Thoracic aorta (tissue), 2 donors: Measurements from ENCODE around the gene BMP8A. TPM values are rescaled to one million over a fixed set of nuclear protein-coding genes. Genes with fewer than 3 reads are reported as not detected.
"Not testable (repeated sequence)": the region's sequence is repeated elsewhere in the genome, so short reads cannot be mapped to it uniquely, and the experiment has no call there.

Source experiments
- ATAC-seq: fragments of 150-250 bp; one replicate; pipeline ENCODE4 v1.8.0; 2017; ENCODE audit warnings: low read depth; ENCODE audit not compliant: insufficient number of reproducible peaks, low FRiP score
- DNase-seq: peaks from one replicate; pipeline ENCODE4 v3.0.0-alpha.2; 2020; ENCODE audit warnings: low spot score
- H3K27ac ChIP-seq, 2 donors: fragments of 200-600 bp; sonication (generic); 1 replicate in 1 of 2; 2 replicates in 1 of 2; pipeline ENCODE4 v1.5.1; 2016; ENCODE audit warnings: mild to moderate bottlenecking in 2 of 2, moderate library complexity in 2 of 2
- H3K27me3 ChIP-seq: fragments of 200-600 bp; sonication (generic); replicated peaks from 2 replicates; pipeline ENCODE4 v1.6.0; 2016; ENCODE audit warnings: mild to moderate bottlenecking; ENCODE audit not compliant: insufficient read depth
- H3K36me3 ChIP-seq: fragments of 200-600 bp; sonication (generic); one replicate; pipeline ENCODE4 v1.5.1; 2016
- H3K4me1 ChIP-seq, 2 donors: fragments of 200-600 bp; sonication (generic); 1 replicate in 1 of 2; 2 replicates in 1 of 2; pipeline versions ENCODE4 v1.5.1 to v1.6.0; 2016; ENCODE audit warnings: low read depth in 2 of 2, mild to moderate bottlenecking in 1 of 2; ENCODE audit not compliant: control insufficient read depth in 1 of 2
- H3K4me3 ChIP-seq: fragments of 200-600 bp; sonication (generic); 2 replicates; pipeline ENCODE4 v1.5.1; 2016; ENCODE audit warnings: mild to moderate bottlenecking
- H3K9me3 ChIP-seq: fragments of 200-600 bp; sonication (generic); 2 replicates; pipeline ENCODE4 v1.5.1; 2016
- total RNA-seq, 2 donors: library from RNA; depleted of rRNA; stranded (reverse); fragments of >200 nt; gene quantifications; one replicate each; pipeline versions ENCODE4 v1.1.0 to v1.2.3, GENCODE V29; 2016
- TF ChIP-seq, protein P1 (sequence below): fragments of 200-600 bp; sonication (generic); IDR thresholded peaks from one replicate; pipeline ENCODE4 v1.5.1; 2019; ENCODE audit warnings: antibody characterized with exemption

The BMP8A gene
- total RNA-seq, 2 donors from 2014 or later, result not detected

DNA sequence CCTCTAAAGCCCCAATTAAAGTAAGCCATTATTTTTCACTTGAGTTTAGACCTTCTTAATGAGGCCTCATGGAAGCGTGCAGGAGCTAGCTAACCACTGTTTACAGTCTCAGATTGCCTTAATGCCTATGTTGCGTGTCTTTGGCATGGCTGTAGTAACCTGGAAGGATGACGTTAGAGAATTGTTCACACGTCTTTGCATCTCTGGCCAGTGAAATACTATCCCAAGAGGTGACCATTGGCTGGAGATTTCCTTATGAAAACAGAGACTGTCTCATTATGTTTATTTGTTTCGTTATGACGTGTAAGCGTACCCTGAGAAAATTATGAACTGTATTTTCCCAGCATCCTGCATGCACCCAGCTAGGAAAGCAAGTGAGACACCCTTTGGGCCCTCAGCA lies 18.6 kb upstream of the BMP8A start:
- Histone ChIP-seq H3K9me3 (no peaks in the 10 kb centered on the region), H3K36me3 (peaks cover 33% of the 10 kb centered on the region), H3K27ac (no peak overlapping the region), H3K27me3 (no peaks in the 10 kb centered on the region), H3K4me3 (no peak overlapping the region), H3K4me1 (no peaks in the 10 kb centered on the region)
- DNase-seq (no peak), ATAC-seq (no peak)
- TF ChIP-seq, protein P1, sequence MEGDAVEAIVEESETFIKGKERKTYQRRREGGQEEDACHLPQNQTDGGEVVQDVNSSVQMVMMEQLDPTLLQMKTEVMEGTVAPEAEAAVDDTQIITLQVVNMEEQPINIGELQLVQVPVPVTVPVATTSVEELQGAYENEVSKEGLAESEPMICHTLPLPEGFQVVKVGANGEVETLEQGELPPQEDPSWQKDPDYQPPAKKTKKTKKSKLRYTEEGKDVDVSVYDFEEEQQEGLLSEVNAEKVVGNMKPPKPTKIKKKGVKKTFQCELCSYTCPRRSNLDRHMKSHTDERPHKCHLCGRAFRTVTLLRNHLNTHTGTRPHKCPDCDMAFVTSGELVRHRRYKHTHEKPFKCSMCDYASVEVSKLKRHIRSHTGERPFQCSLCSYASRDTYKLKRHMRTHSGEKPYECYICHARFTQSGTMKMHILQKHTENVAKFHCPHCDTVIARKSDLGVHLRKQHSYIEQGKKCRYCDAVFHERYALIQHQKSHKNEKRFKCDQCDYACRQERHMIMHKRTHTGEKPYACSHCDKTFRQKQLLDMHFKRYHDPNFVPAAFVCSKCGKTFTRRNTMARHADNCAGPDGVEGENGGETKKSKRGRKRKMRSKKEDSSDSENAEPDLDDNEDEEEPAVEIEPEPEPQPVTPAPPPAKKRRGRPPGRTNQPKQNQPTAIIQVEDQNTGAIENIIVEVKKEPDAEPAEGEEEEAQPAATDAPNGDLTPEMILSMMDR, result no peak

DNA sequence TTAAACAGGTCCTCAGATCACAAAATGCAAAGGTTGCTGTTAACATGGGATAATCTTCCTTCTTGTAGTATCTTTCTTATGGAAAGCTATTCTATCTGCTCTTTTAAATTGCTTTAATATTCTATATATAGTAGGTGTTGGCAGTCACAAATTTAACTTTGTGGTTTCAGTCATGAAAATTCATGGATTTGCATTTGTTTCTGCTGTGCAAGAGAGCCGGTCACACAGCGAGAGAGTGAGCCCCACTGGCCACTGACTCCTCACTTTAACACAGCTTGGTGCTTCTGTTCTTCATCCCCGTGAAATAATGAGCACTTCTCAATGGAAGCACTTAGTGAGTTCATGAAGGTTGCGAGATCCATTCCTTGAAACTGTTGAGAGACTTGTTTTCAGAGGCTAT lies 18.1 kb upstream of the BMP8A start:
- Histone ChIP-seq H3K27me3 (no peaks in the 10 kb centered on the region), H3K4me1 (no peaks in the 10 kb centered on the region), H3K27ac (no peak overlapping the region), H3K4me3 (no peak overlapping the region), H3K36me3 (peaks cover 28% of the 10 kb centered on the region), H3K9me3 (no peaks in the 10 kb centered on the region)
- no peak for DNase-seq
- ATAC-seq, result no peak
- TF ChIP-seq, protein P1, result no peak

DNA sequence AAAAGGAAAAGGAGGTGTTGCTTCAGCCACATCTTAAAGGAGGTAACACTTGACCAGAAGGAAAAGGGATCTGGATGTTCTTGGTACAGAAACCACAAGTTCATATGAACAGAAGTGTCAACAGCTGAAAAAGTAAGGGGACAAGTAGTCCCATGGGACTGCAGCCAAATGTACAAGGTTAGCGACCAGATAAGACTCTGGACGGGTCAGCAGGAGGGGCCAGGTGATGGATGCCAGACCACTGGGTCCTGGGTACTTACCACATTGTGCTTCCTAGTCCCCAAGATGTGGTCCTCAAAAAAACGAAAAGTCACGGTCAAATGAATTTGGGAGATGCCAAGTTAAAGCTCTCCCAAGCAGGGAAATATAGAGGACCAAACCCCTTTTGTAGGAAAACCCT lies 16.6 kb upstream of the BMP8A start:
- no peaks in the 10 kb centered on the region for H3K9me3 ChIP-seq
- peaks cover 19% of the 10 kb centered on the region for H3K36me3 ChIP-seq
- no peak for ATAC-seq
- no peak overlapping the region for H3K27ac ChIP-seq
- H3K27me3 ChIP-seq, result no peaks in the 10 kb centered on the region
- TF ChIP-seq, protein P1, result no peak
- no peak overlapping the region for H3K4me3 ChIP-seq
- no peak for DNase-seq
- H3K4me1 ChIP-seq, result no peaks in the 10 kb centered on the region

DNA sequence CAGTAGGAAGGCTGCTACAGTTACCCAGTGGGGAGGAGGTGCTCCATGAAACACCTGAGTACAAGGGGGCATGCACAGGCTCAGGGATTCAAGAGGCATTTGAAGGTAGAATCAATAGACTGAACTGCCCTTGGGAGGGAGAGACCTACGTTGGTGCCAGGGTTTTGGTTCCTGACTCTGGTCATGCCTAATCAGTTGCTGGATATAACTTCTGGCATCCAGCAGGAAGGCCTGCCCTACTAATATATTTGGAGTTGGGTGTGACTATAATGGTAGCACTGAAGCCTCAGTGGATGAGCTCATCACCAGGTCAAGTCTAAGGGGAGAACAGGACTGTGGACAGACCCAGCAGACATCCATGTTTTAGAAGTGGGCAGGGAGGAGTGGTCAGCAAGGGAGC lies 15.9 kb upstream of the BMP8A start:
- H3K36me3 ChIP-seq, result peaks cover 24% of the 10 kb centered on the region
- not testable (repeated sequence) for H3K27ac ChIP-seq, H3K4me1 ChIP-seq, H3K9me3 ChIP-seq, H3K27me3 ChIP-seq, ATAC-seq, H3K4me3 ChIP-seq, DNase-seq

DNA sequence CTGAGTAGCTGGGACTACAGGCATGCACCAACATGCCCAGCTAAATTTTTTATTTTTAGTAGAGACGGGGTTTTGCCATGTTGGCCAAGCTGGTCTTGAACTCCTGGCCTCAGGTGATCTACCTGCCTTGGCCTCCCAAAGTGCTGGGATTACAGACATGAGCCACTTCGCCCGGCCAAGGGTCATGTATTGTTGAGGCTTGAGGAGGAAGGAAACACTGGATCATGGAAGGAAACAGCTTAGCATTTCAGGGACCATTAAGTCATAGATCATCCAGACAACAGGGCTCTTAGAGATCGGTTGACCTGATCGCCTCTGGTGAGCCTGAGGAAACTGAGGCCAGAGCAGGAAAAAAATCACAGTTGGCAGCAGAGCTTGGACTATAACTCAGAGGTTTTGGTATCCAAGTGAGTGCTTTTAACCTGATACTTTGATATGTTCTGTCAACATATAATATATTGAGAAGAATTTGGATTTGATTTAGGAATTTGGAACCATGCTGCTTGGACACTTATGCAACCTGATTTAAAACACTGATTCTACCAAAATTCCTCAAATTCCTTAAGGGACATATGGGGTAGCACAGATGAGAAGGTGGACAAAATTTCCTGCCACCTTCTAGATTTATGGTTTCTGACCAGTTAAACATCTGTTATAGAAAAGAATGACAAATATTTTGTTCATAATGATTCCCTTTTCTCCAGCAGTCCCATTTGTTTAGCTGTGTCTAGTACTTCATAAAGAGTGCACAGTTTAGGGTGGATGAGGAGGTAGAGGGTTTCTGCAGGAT lies 13.1 kb upstream of the BMP8A start:
- no peak for ATAC-seq
- no peaks in the 10 kb centered on the region for H3K9me3 ChIP-seq
- TF ChIP-seq, protein P1, result no peak
- H3K4me1 ChIP-seq, result no peaks in the 10 kb centered on the region
- no peak overlapping the region for H3K4me3 ChIP-seq
- no peaks in the 10 kb centered on the region for H3K27me3 ChIP-seq
- peaks cover 34% of the 10 kb centered on the region for H3K36me3 ChIP-seq
- H3K27ac ChIP-seq, result no peak overlapping the region
- DNase-seq, result no peak

- TF ChIP-seq, protein P1, result no peak
- no peak for ATAC-seq
- Histone ChIP-seq H3K27me3 (no peaks in the 10 kb centered on the region), H3K27ac (no peak overlapping the region), H3K36me3 (peaks cover 47% of the 10 kb centered on the region), H3K4me1 (peaks cover 0 to 2% of the 10 kb centered on the region in 2 donors), H3K9me3 (no peaks in the 10 kb centered on the region), H3K4me3 (no peak overlapping the region)
- DNase-seq, result no peak
These were observed 10.1 kb upstream of the BMP8A start for GRCh38 chr1:39481289-39481688.
